GM12878 (cell line): ENCODE results near the gene LTBP3. TPM values are rescaled to one million over a fixed set of nuclear protein-coding genes. Genes with fewer than 3 reads are reported as not detected.

ENCODE experiments used
- ATAC-seq: fragments of 200-7000 bp; cut with Tn5 transposase; 3 replicates; pipeline ENCODE4 v1.9.1; 2020; ENCODE audit warnings: mild to moderate bottlenecking, moderate library complexity
- BruUV-seq: library from RNA; stranded (reverse); fragments of 400-500 nt; replicated peaks from 2 replicates; lab custom pipeline; 2021; lab: Mats Ljungman, UMichigan
- CTCF ChIA-PET: fragments of 300-600 bp; sonication (Branson Sonifier 250); formaldehyde crosslinking; extraction: SDS; loops from one replicate; lab custom pipeline; 2021; ENCODE audit warnings: inconsistent platforms; lab: Yijun Ruan, JAX
- POLR2A ChIA-PET: fragments of 350-600 bp; formaldehyde crosslinking; extraction: SDS; loops from one replicate; lab custom pipeline; 2021; ENCODE audit warnings: inconsistent platforms; lab: Charles Lee
- RAD21 ChIA-PET: fragments of 300-600 bp; sonication (Branson Sonifier 250); formaldehyde crosslinking; loops from one replicate; lab custom pipeline; 2023; ENCODE audit warnings: antibody characterized with exemption; ENCODE audit not compliant: unreplicated experiment; lab: Charles Lee
- SMC1A ChIA-PET: fragments of 300-600 bp; sonication (Branson Sonifier 250); formaldehyde crosslinking; loops from one replicate; lab custom pipeline; 2023; ENCODE audit not compliant: unreplicated experiment, uncharacterized antibody; lab: Charles Lee
- DNase-seq: peaks from one replicate; pipeline ENCODE4 v3.0.0-alpha.2; 2011; ENCODE audit warnings: low read depth, low spot score
- FAIRE-seq: peaks from 3 replicates; lab custom pipeline; 2011; peaks lifted over from hg19 to GRCh38; lab: Jason Lieb, UNC
- H2AFZ ChIP-seq: 2 replicates; pipeline ENCODE4 v1.6.0; 2011; ENCODE audit warnings: low read depth, low read length, control low read depth; ENCODE audit not compliant: control insufficient read depth
- H3K27ac ChIP-seq: 2 replicates; pipeline ENCODE4 v1.5.1; 2011; ENCODE audit warnings: control low read depth; ENCODE audit not compliant: control insufficient read depth, insufficient read depth
- H3K27me3 ChIP-seq, 2 experiments: replicated peaks in 1 of 2; 2 replicates each; pipeline versions ENCODE4 v1.6.0 to v1.6.1; 2011; ENCODE audit warnings: low read length in 1 of 2; ENCODE audit not compliant: control insufficient read depth in 2 of 2, insufficient read depth in 2 of 2
- H3K36me3 ChIP-seq, 2 experiments: 2 replicates each; pipeline ENCODE4 v1.5.1; 2011; ENCODE audit warnings: low read length in 1 of 2; ENCODE audit not compliant: control insufficient read depth in 2 of 2, insufficient read depth in 2 of 2
- H3K4me1 ChIP-seq: 2 replicates; pipeline ENCODE4 v1.6.1; 2011; ENCODE audit warnings: mild to moderate bottlenecking, low read length, moderate library complexity, mixed read lengths; ENCODE audit not compliant: control insufficient read depth, insufficient read depth
- H3K4me2 ChIP-seq: 2 replicates; pipeline ENCODE4 v1.6.0; 2011; ENCODE audit warnings: control low read depth; ENCODE audit not compliant: control insufficient read depth, insufficient read depth
- H3K4me3 ChIP-seq: fragments of 200-600 bp; sonication (generic); 2 replicates; pipeline ENCODE4 v1.5.1; 2016
- H3K79me2 ChIP-seq: 2 replicates; pipeline ENCODE4 v1.6.0; 2011; ENCODE audit warnings: low read length; ENCODE audit not compliant: control insufficient read depth, insufficient read depth
- H3K9ac ChIP-seq: 2 replicates; pipeline ENCODE4 v1.8.0; 2011; ENCODE audit warnings: low read length, control low read depth, mixed read lengths; ENCODE audit not compliant: control insufficient read depth, insufficient read depth
- H3K9me3 ChIP-seq: replicated peaks from 3 replicates; pipeline ENCODE4 v1.5.1; 2011; ENCODE audit warnings: mild to moderate bottlenecking, low read length; ENCODE audit not compliant: control insufficient read depth, insufficient read depth
- H4K20me1 ChIP-seq: 2 replicates; pipeline ENCODE4 v1.6.0; 2011; ENCODE audit not compliant: control insufficient read depth, insufficient read depth
- BACH1 ChIP-seq: fragments of 450-650 bp; IDR thresholded peaks from 2 replicates; pipeline ENCODE4 v1.6.1; 2017; ENCODE audit warnings: mild to moderate bottlenecking, borderline replicate concordance
- CEBPB ChIP-seq, 2 experiments: fragments of 150-350 bp in 1 of 2; IDR thresholded peaks; 2 replicates each; pipeline ENCODE4 v1.6.1; 2012 to 2014; ENCODE audit warnings: low read depth in 2 of 2, low read length in 2 of 2, borderline replicate concordance in 1 of 2, inconsistent platforms in 1 of 2
- HSF1 ChIP-seq: fragments of 150-350 bp; IDR thresholded peaks from 2 replicates; pipeline ENCODE4 v1.6.1; 2014; ENCODE audit warnings: mild to moderate bottlenecking, low read depth, low read length
- MTA3 ChIP-seq: IDR thresholded peaks from 2 replicates; pipeline ENCODE4 v1.6.1; 2012; ENCODE audit warnings: low read length, inconsistent platforms, borderline replicate concordance
- MXI1 ChIP-seq: fragments of 150-350 bp; IDR thresholded peaks from 2 replicates; pipeline ENCODE4 v1.6.1; 2011; ENCODE audit warnings: low read depth, mild to moderate bottlenecking, inconsistent platforms, low read length, improper control_type of control experiment
- NFXL1 ChIP-seq: fragments of 450-650 bp; IDR thresholded peaks from 2 replicates; pipeline ENCODE4 v1.6.1; 2017; ENCODE audit warnings: antibody characterized with exemption, mild to moderate bottlenecking, borderline replicate concordance
- PML ChIP-seq: IDR thresholded peaks from 2 replicates; pipeline ENCODE4 v1.6.1; 2012; ENCODE audit warnings: low read length, inconsistent platforms
- POLR2A ChIP-seq: IDR thresholded peaks from 2 replicates; pipeline ENCODE4 v1.6.1; 2011; ENCODE audit warnings: low read depth, mild to moderate bottlenecking, low read length
- POLR2AphosphoS5 ChIP-seq: IDR thresholded peaks from 2 replicates; pipeline ENCODE4 v1.6.1; 2011; ENCODE audit warnings: mild to moderate bottlenecking, low read length, inconsistent platforms
- POU2F2 ChIP-seq: IDR thresholded peaks from 3 replicates; pipeline ENCODE4 v1.6.1; 2011; ENCODE audit warnings: low read depth, mild to moderate bottlenecking, low read length, borderline replicate concordance
- SMC3 ChIP-seq: IDR thresholded peaks from 2 replicates; pipeline ENCODE4 v1.6.1; 2011; ENCODE audit warnings: low read length, improper control_type of control experiment, borderline replicate concordance
- YY1 ChIP-seq: IDR thresholded peaks from 2 replicates; pipeline ENCODE4 v1.6.1; 2011; ENCODE audit warnings: low read depth, mild to moderate bottlenecking, low read length
- ZBTB11 ChIP-seq: fragments of 450-650 bp; formaldehyde crosslinking; IDR thresholded peaks from 2 replicates; pipeline ENCODE4 v1.5.0; 2022; ENCODE audit warnings: mild to moderate bottlenecking, missing genetic modification characterization
- ZBTB4 ChIP-seq: fragments of 450-650 bp; formaldehyde crosslinking; IDR thresholded peaks from 2 replicates; pipeline ENCODE4 v1.4.0; 2022; ENCODE audit warnings: mild to moderate bottlenecking, moderate library complexity
- WGBS: methylation state at CpG from one replicate; pipeline ENCODE4 v1.1.6; 2016; ENCODE audit warnings: low lambda C conversion rate; ENCODE audit not compliant: insufficient replicate concordance, insufficient coverage; ENCODE audit errors: missing lambda C conversion rate; 5-methylcytosine and 5-hydroxymethylcytosine counted together
- in situ Hi-C: fragments of 300-500 bp; cut with MboI; formaldehyde crosslinking; loops from 9 replicates; pipeline ENCODE4 v1.14.3; 2018; ENCODE audit warnings: mixed read lengths
- intact Hi-C: fragments of 100-400 bp; cut with micrococcal nuclease; formaldehyde crosslinking; loops from one replicate; pipeline ENCODE4 v1.14.2; 2022; ENCODE audit not compliant: unreplicated experiment
- polyA plus RNA-seq, 11 experiments: library from polyadenylated mRNA; depleted of rRNA in 4 of 11; unstranded in 6 of 11; stranded (reverse) in 5 of 11; fragments of >200 nt; fragmentation: Nextera tagmentation in 4 of 11; fragmentation: Illumina TruSeq in 1 of 11; extraction: Ambion mirVana in 4 of 11; extraction: Trizol in 1 of 11; gene quantifications; 1 replicate in 1 of 11; 2 replicates in 10 of 11; pipeline versions ENCODE4 v1.2.1 to v1.2.3, GENCODE V29; 2011 to 2016; ENCODE audit warnings: inconsistent platforms in 2 of 11, missing spikeins in 2 of 11, low read depth in 1 of 11
- total RNA-seq, 4 experiments: library from RNA; depleted of rRNA in 3 of 4; stranded (reverse); fragments of >200 nt in 3 of 4; fragmentation: Illumina TruSeq in 1 of 4; extraction: Trizol in 1 of 4; gene quantifications; 2 replicates each; pipeline versions ENCODE4 v1.2.1 to v1.2.3, GENCODE V29; 2013 to 2021

LTBP3 gene
- total and polyA plus RNA-seq, 10 of the 15 experiments (the other 5 are each of a cell fraction or from before 2014, with no cell fraction given) = 2.2 to 12.2 (median 6.2) TPM; not detected in 2

DNA sequence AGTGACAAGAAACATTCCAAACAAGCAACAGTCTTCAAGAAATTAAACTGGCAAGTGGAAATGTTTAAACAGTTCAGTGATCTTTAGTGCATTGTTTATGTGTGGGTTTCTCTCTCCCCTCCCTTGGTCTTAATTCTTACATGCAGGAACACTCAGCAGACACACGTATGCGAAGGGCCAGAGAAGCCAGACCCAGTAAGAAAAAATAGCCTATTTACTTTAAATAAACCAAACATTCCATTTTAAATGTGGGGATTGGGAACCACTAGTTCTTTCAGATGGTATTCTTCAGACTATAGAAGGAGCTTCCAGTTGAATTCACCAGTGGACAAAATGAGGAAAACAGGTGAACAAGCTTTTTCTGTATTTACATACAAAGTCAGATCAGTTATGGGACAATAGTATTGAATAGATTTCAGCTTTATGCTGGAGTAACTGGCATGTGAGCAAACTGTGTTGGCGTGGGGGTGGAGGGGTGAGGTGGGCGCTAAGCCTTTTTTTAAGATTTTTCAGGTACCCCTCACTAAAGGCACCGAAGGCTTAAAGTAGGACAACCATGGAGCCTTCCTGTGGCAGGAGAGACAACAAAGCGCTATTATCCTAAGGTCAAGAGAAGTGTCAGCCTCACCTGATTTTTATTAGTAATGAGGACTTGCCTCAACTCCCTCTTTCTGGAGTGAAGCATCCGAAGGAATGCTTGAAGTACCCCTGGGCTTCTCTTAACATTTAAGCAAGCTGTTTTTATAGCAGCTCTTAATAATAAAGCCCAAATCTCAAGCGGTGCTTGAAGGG lies 53.3 kb downstream of the LTBP3 start:
- peaks cover 70% of the 10 kb centered on the region for H3K79me2 ChIP-seq
- DNase-seq = no peak
- BruUV-seq = no TSS peak
- no peaks in the 10 kb centered on the region for H3K27me3 ChIP-seq
- ChIA-PET CTCF (interaction anchor here (0.9 to 27.9 kb wide), 5 partner anchors 10 to 176 kb away, joined by 3 to 728 read pairs (median 93); partner anchors contain the start of genes MALAT1 and NEAT1), POLR2A (interaction anchor here (0.5 to 10.3 kb wide), 12 partner anchors 12 to 99 kb away, joined by 3 to 192 read pairs (median 6); partner anchors contain the start of genes MALAT1, NEAT1 and ZNRD2), SMC1A (interaction anchor here (1.5 to 19.3 kb wide), 5 partner anchors 12 to 87 kb away, joined by 4 to 481 read pairs (median 131); partner anchors contain the start of gene MALAT1), RAD21 (interaction anchor here (1.2 to 11.3 kb wide), 6 partner anchors 27 to 124 kb away, joined by 3 to 179 read pairs (median 53); partner anchors contain the start of gene NEAT1)
- H3K9ac ChIP-seq = peak overlapping the region; percentile 100
- H3K27ac ChIP-seq = peak overlapping the region; percentile 28; the same call in 1 of the 2 replicates
- no peak for ATAC-seq
- peaks cover 10% of the 10 kb centered on the region; the same call in 1 of the 2 replicates for H3K4me1 ChIP-seq
- H3K9me3 ChIP-seq = no peaks in the 10 kb centered on the region
- peaks cover 15% of the 10 kb centered on the region for H4K20me1 ChIP-seq
- H3K4me2 ChIP-seq = peak overlapping the region; percentile 87
- H3K4me3 ChIP-seq = peak overlapping the region; percentile 98
- no peak overlapping the region for H2AFZ ChIP-seq
- intact Hi-C loops (no loop called here), in situ Hi-C loops (loop anchor here (5.0 kb wide), 1 partner anchor 88 kb away; no protein-coding TSS in a partner anchor)
- 1% methylated on average over 7 of the region's 8 CpGs for WGBS
- peaks cover 6 to 36% of the 10 kb centered on the region in 2 experiments for H3K36me3 ChIP-seq
- FAIRE-seq = no peak
- TF ChIP-seq MXI1 (peak; percentile 40; the same call in 1 of the 2 replicates), YY1 (0 out of 2 replicates have a peak, but pooled peaks have one; percentile 3), NFXL1 (no peak), ZBTB4 (CRISPR knock-in tag) (no peak), ZBTB11 (CRISPR knock-in tag) (peak; percentile 63), POU2F2 (peak; percentile 71; the same call in 2 of the 3 replicates), CEBPB (IDR thresholded peaks at IDR 0.05; ENCODE audit: borderline replicate concordance in 1 of 2, low read depth in 2 of 2, low read length in 2 of 2) (0 out of 4 replicates have a peak, but pooled peaks of 1 of the 2 experiments have one; percentile 20), BACH1 (peak; percentile 89), POLR2AphosphoS5 (peak; percentile 37; the same call in 1 of the 2 replicates), SMC3 (peak; percentile 1; the same call in 1 of the 2 replicates), MTA3 (peak; percentile 73), PML (peak; percentile 27; the same call in 1 of the 2 replicates), HSF1 (no peak), POLR2A (peak; percentile 59)
